ENCODE measurements around the gene PRKCQ.
"Not testable (repeated sequence)": the region's sequence is repeated elsewhere in the genome, so short reads cannot be mapped to it uniquely, and the experiment has no call there.

The PRKCQ gene

GRCh38 chr10:6457376-6457775, 122.7 kb downstream of the PRKCQ start:
- CTCF ChIA-PET: no interaction called here
- Mint-ChIP-seq H3K4me1 (peaks cover 10% of the 10 kb centered on the region), H3K9me3 (peaks cover 8% of the 10 kb centered on the region), H3K27ac (no peak overlapping the region), H3K4me3 (no peak overlapping the region), H3K36me3 (peaks cover 87% of the 10 kb centered on the region), H3K27me3 (no peaks in the 10 kb centered on the region)
- no peak for DNase-seq

GRCh38 chr10:6456067-6456466, 124.0 kb downstream of the PRKCQ start:
- Mint-ChIP-seq H3K4me3 (no peak overlapping the region), H3K4me1 (peaks cover 10% of the 10 kb centered on the region), H3K27ac (peak overlapping the region; percentile 17), H3K27me3 (no peaks in the 10 kb centered on the region), H3K36me3 (peaks cover 84% of the 10 kb centered on the region), H3K9me3 (peaks cover 8% of the 10 kb centered on the region)
- CTCF ChIA-PET: no interaction called here
- no peak for DNase-seq

GRCh38 chr10:6455592-6455991, 124.5 kb downstream of the PRKCQ start:
- H3K9me3 Mint-ChIP-seq: peaks cover 4% of the 10 kb centered on the region
- peaks cover 82% of the 10 kb centered on the region for H3K36me3 Mint-ChIP-seq
- no peak overlapping the region for H3K4me3 Mint-ChIP-seq
- H3K4me1 Mint-ChIP-seq: peaks cover 8% of the 10 kb centered on the region
- CTCF ChIA-PET: interaction anchor here (2.0 kb wide), 1 partner anchor 9 kb away, joined by 5 read pairs; no protein-coding TSS in a partner anchor
- DNase-seq: no peak
- H3K27ac Mint-ChIP-seq: peak overlapping the region; percentile 17
- no peaks in the 10 kb centered on the region for H3K27me3 Mint-ChIP-seq

- peak overlapping the region; percentile 33 for H3K27ac Mint-ChIP-seq
- peaks cover 67% of the 10 kb centered on the region for H3K36me3 Mint-ChIP-seq
These were observed 133.4 kb downstream of the PRKCQ start for GRCh38 chr10:6446711-6447110.

GRCh38 chr10:6445671-6446316, 134.3 kb downstream of the PRKCQ start:
- no peaks in the 10 kb centered on the region for H3K9me3 Mint-ChIP-seq
- CTCF ChIA-PET: interaction anchor here (0.6 to 4.1 kb wide), 34 partner anchors 9 to 966 kb away, joined by 3 to 32 read pairs (median 4); partner anchors contain the start of gene SFMBT2
- peak overlapping the region; percentile 34 for H3K27ac Mint-ChIP-seq
- no peak overlapping the region for H3K4me3 Mint-ChIP-seq
- no peaks in the 10 kb centered on the region for H3K27me3 Mint-ChIP-seq
- peak; percentile 81 for DNase-seq
- peaks cover 42% of the 10 kb centered on the region for H3K4me1 Mint-ChIP-seq
- H3K36me3 Mint-ChIP-seq: peaks cover 69% of the 10 kb centered on the region

More at GRCh38 chr10:6446711-6447110, 133.4 kb downstream of the PRKCQ start:
- Mint-ChIP-seq H3K4me3 (no peak overlapping the region), H3K27me3 (no peaks in the 10 kb centered on the region), H3K4me1 (peaks cover 42% of the 10 kb centered on the region), H3K9me3 (no peaks in the 10 kb centered on the region)
- peak; percentile 12 for DNase-seq
- CTCF ChIA-PET: interaction anchor here (0.7 to 4.1 kb wide), 25 partner anchors 8 to 360 kb away, joined by 3 to 32 read pairs (median 4); no protein-coding TSS in a partner anchor

- CTCF ChIA-PET: interaction anchor here (1.4 kb wide), 1 partner anchor 228 kb away, joined by 3 read pairs; no protein-coding TSS in a partner anchor
- H3K9me3 Mint-ChIP-seq, H3K27ac Mint-ChIP-seq, H3K27me3 Mint-ChIP-seq, H3K4me3 Mint-ChIP-seq: not testable (repeated sequence)
- DNase-seq: peak; percentile 1
- H3K4me1 Mint-ChIP-seq: peaks cover 18% of the 10 kb centered on the region
- H3K36me3 Mint-ChIP-seq: peaks cover 85% of the 10 kb centered on the region
These were observed 140.2 kb downstream of the PRKCQ start for GRCh38 chr10:6439875-6440274.

GRCh38 chr10:6431861-6432260, 148.2 kb downstream of the PRKCQ start:
- H3K27me3 Mint-ChIP-seq: no peaks in the 10 kb centered on the region
- CTCF ChIA-PET: interaction anchor here (0.7 to 1.6 kb wide), 2 partner anchors 10 to 236 kb away, joined by 3 to 5 read pairs; no protein-coding TSS in a partner anchor
- H3K27ac Mint-ChIP-seq: peak overlapping the region; percentile 12

GRCh38 chr10:6431186-6431585, 148.9 kb downstream of the PRKCQ start:
- CTCF ChIA-PET: no interaction called here
- no peaks in the 10 kb centered on the region for H3K9me3 Mint-ChIP-seq
- H3K27me3 Mint-ChIP-seq: no peaks in the 10 kb centered on the region
- H3K36me3 Mint-ChIP-seq: peaks cover 71% of the 10 kb centered on the region
- DNase-seq: no peak
- H3K4me3 Mint-ChIP-seq: no peak overlapping the region
- peak overlapping the region; percentile 12 for H3K27ac Mint-ChIP-seq
- H3K4me1 Mint-ChIP-seq: peaks cover 2% of the 10 kb centered on the region

More at GRCh38 chr10:6431861-6432260, 148.2 kb downstream of the PRKCQ start:
- H3K36me3 Mint-ChIP-seq: peaks cover 78% of the 10 kb centered on the region
- no peak overlapping the region for H3K4me3 Mint-ChIP-seq
- no peak for DNase-seq
- H3K9me3 Mint-ChIP-seq: no peaks in the 10 kb centered on the region
- H3K4me1 Mint-ChIP-seq: peaks cover 2% of the 10 kb centered on the region

GRCh38 chr10:6430423-6430980, 149.6 kb downstream of the PRKCQ start:
- CTCF ChIA-PET: no interaction called here
- H3K36me3 Mint-ChIP-seq: peaks cover 71% of the 10 kb centered on the region
- H3K4me1 Mint-ChIP-seq: peaks cover 2% of the 10 kb centered on the region
- peak overlapping the region; percentile 53 for H3K27ac Mint-ChIP-seq
- no peak for DNase-seq
- no peaks in the 10 kb centered on the region for H3K9me3 Mint-ChIP-seq
- H3K27me3 Mint-ChIP-seq: no peaks in the 10 kb centered on the region
- no peak overlapping the region for H3K4me3 Mint-ChIP-seq

- H3K9me3 Mint-ChIP-seq: no peaks in the 10 kb centered on the region
- H3K27me3 Mint-ChIP-seq: no peaks in the 10 kb centered on the region
- CTCF ChIA-PET: interaction anchor here (1.2 kb wide), 1 partner anchor 9 kb away, joined by 4 read pairs; no protein-coding TSS in a partner anchor
- H3K27ac Mint-ChIP-seq: no peak overlapping the region
- DNase-seq: no peak
- no peaks in the 10 kb centered on the region for H3K4me1 Mint-ChIP-seq
- peaks cover 59% of the 10 kb centered on the region for H3K36me3 Mint-ChIP-seq
- H3K4me3 Mint-ChIP-seq: no peak overlapping the region
These were observed 152.6 kb downstream of the PRKCQ start for GRCh38 chr10:6427357-6427959.

- H3K27ac Mint-ChIP-seq: no peak overlapping the region
- no peaks in the 10 kb centered on the region for H3K27me3 Mint-ChIP-seq
- H3K9me3 Mint-ChIP-seq: no peaks in the 10 kb centered on the region
- CTCF ChIA-PET: interaction anchor here (1.2 kb wide), 1 partner anchor 8 kb away, joined by 4 read pairs; no protein-coding TSS in a partner anchor
- no peaks in the 10 kb centered on the region for H3K4me1 Mint-ChIP-seq
- H3K4me3 Mint-ChIP-seq: no peak overlapping the region
- H3K36me3 Mint-ChIP-seq: peaks cover 56% of the 10 kb centered on the region
- no peak for DNase-seq
These were observed 153.8 kb downstream of the PRKCQ start for GRCh38 chr10:6426317-6426716.

- Mint-ChIP-seq H3K36me3 (peaks cover 40% of the 10 kb centered on the region), H3K27ac (no peak overlapping the region), H3K27me3 (no peaks in the 10 kb centered on the region), H3K4me1 (no peaks in the 10 kb centered on the region), H3K4me3 (no peak overlapping the region), H3K9me3 (no peaks in the 10 kb centered on the region)
- CTCF ChIA-PET: interaction anchor here (0.6 to 1.0 kb wide), 2 partner anchors 17 to 22 kb away, joined by 3 read pairs; no protein-coding TSS in a partner anchor
- no peak for DNase-seq
These were observed 156.5 kb downstream of the PRKCQ start for GRCh38 chr10:6423413-6424170.

- H3K36me3 Mint-ChIP-seq: peaks cover 34% of the 10 kb centered on the region
- H3K9me3 Mint-ChIP-seq: no peaks in the 10 kb centered on the region
- no peaks in the 10 kb centered on the region for H3K27me3 Mint-ChIP-seq
- H3K27ac Mint-ChIP-seq: no peak overlapping the region
- no peak overlapping the region for H3K4me3 Mint-ChIP-seq
- H3K4me1 Mint-ChIP-seq: no peaks in the 10 kb centered on the region
- no peak for DNase-seq
- CTCF ChIA-PET: no interaction called here
These were observed 157.1 kb downstream of the PRKCQ start for GRCh38 chr10:6423004-6423403.
